Prostate gland (tissue), 2 donors: Measurements from ENCODE around the gene FBXW12.

Experiments
- CTCF ChIP-seq, 4 experiments: fragments of 200-600 bp in 2 of 4; fragments of 450-650 bp in 2 of 4; sonication (generic) in 2 of 4; IDR thresholded peaks; 1 replicate in 3 of 4; 2 replicates in 1 of 4; pipeline ENCODE4 v1.5.1; 2016 to 2019; ENCODE audit warnings: antibody characterized with exemption in 4 of 4, mild to moderate bottlenecking in 2 of 4, moderate library complexity in 2 of 4
- POLR2A ChIP-seq: fragments of 450-650 bp; IDR thresholded peaks from one replicate; pipeline ENCODE4 v1.6.1; 2016; ENCODE audit warnings: antibody characterized with exemption, mild to moderate bottlenecking

DNA sequence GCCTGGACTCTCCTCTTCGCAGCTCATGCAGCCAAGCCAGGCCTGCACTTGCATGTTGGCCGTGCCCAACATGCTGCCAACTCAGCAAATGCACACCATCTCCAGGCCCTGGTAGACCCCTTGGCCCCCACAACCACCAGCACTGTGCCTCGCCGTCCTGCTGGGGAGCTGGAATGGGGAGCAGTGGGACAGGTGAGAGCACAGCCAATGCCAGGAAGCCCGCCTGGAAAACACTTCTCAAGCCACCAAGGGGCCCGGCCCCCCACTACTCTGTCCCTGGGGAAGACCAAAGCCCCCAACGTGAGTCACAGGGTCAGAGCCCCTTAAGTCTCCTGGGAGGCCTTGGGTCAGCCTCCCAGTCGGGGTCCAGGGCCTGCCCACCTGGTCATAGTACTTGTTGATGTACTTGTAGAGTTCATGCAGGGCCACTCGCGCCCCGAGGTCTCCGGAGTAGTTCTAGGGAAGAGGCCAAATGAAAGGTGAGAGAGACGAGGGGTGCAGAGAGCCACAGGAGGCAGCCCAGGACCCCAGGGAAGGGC is 33.4 kb downstream of the FBXW12 start:
- TF ChIP-seq POLR2A = no peak
- no peak for TF ChIP-seq CTCF (IDR thresholded peaks at IDR 0.05)
